Neural progenitor cell (in vitro differentiated cells): ENCODE results near the gene CTNNA3.

Experiments used
- CTCF ChIP-seq: fragments of 200-600 bp; sonication (generic); IDR thresholded peaks from 2 replicates; pipeline ENCODE4 v1.5.1; 2017; ENCODE audit warnings: antibody characterized with exemption, mild to moderate bottlenecking
- EZH2 ChIP-seq: fragments of 200-600 bp; sonication (generic); IDR thresholded peaks from 2 replicates; pipeline ENCODE4 v1.6.1; 2017; ENCODE audit warnings: antibody characterized with exemption, mild to moderate bottlenecking, moderate library complexity
- EZH2phosphoT487 ChIP-seq: fragments of 200-600 bp; sonication (generic); IDR thresholded peaks from 2 replicates; pipeline ENCODE4 v1.6.1; 2017; ENCODE audit warnings: antibody characterized with exemption

- TF ChIP-seq CTCF (no peak), EZH2 (no peak), EZH2phosphoT487 (no peak)
Observed at GRCh38 chr10:66521506-66521905, 1174.5 kb downstream of the CTNNA3 start.
